ENCODE results near the gene CELF2.

CELF2 gene

GRCh38 chr10:11023009-11023953 lies 5.6 kb downstream of the CELF2 start:
- no peak for DNase-seq

DNA sequence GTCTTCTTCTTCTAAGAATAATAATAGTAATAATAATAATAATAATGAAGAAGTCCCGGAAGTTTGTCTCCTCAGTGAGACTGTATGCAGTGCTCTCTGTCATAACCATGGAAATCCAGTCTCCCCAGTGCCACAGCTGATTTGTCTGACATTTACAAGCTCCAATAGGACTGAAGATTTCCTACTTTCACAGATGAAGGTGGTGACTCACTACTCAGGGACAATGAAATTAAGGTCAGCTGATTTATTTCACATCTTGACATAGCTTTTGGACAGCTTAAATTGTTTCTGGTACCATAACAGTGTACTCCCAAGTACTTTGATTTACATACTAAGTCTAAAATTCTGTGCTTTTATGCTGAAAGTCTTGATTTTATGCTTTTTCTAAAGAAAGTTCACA lies 6.9 kb downstream of the CELF2 start:
- no peak for DNase-seq

DNA sequence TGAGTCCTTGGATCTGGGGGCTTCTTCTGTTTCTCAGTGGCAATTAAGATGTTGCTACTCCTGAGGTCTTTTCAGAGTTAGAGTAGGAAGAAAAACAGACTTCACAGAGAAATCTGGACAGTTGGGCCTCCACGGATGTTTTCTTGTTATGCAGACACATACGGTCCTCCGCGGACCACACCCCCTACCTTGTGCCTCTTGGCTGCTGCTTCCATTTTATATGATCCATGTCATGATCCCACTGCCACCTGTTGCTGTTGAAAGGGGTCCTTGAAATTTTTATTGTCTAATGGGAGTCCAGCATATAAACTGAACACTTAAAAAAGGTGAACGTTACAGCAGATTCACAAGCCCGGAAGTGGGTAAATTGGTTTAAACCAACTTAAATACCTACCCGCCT lies 8.3 kb downstream of the CELF2 start:
- DNase-seq = peak in 1 of 3 experiments; percentile 30

- DNase-seq = peak in 1 of 3 experiments; percentile 20
Measured at GRCh38 chr10:11026773-11027172, 9.1 kb downstream of the CELF2 start.

DNA sequence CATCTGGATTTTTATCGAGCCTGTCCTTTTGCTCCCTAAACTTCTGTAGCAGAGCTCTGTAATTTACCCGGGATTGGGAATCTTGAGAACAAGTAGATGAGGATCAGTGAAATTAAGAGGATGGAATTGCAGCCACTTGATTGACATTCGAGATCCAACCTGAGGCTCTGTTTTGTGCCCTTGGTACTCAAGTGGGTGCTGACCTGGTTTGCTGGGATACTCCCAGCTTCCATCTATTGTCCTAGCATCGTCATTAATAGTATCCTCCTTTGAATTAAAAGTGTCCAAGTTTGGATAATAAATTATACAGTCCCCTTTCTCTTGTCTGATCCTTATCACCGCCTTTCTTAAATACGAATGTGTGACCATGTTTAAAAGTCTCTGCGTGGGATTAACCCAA lies 17.1 kb downstream of the CELF2 start:
- no peak for DNase-seq

DNA sequence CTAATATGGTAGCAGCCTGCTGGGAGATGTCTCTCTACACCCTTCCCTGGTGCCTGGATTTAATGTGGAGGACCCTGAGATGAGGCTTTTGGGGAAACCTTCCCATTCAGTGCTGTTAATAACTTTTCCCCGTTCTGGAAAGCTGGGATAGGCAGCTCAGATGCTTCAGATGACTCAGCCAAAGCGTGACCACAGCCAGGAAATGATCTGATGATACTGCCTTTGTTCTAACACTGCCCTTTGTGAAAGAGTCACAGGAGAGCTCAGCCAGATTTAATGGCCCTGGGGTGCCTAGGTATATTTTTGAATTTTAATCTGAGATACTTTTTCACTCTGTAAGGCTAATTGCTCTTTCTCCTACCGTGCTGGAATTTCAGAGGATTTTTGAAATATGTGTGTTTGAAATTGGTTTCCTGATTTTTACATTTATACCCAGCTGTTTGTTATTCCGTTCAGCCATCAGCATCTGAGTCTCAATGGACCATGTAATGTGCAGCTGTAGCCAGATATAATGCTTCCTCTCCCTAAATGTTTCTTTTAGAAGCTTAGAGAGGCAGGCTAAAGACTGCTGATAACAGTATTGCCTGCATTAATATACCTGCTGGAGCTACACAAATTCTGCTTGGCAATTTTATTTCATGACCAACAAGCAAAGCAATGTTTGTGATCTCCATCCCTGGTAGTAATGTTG lies 17.8 kb downstream of the CELF2 start:
- DNase-seq = no peak

- DNase-seq = peak in 2 of 3 experiments; percentile 1 to 24
Measured at GRCh38 chr10:11036424-11037011, 18.8 kb downstream of the CELF2 start.

- no peak for DNase-seq
Measured at GRCh38 chr10:11037991-11038390, 20.3 kb downstream of the CELF2 start.

- DNase-seq = no peak
Measured at GRCh38 chr10:11042357-11042756, 24.7 kb downstream of the CELF2 start.

DNA sequence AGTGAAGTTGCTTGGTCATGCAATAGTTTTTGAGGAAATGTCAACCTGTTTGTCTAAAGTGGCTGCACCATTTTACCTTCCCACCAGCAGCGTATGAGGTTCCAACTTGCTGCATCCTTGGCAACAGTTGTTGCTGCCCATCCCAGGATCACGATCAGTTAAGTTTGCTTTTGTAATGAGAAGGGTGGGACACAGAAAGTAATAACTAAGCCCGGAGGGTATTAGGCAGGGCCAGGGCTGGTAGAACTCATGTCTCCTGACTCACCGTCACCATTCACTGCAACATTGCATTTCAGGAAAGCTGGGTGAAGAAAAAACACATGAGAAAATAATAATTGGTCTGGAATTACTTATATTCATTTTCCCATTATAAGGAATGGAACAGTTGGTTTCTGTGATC lies 25.4 kb downstream of the CELF2 start:
- DNase-seq = no peak

- DNase-seq = no peak
Measured at GRCh38 chr10:11043446-11044127, 25.9 kb downstream of the CELF2 start.

DNA sequence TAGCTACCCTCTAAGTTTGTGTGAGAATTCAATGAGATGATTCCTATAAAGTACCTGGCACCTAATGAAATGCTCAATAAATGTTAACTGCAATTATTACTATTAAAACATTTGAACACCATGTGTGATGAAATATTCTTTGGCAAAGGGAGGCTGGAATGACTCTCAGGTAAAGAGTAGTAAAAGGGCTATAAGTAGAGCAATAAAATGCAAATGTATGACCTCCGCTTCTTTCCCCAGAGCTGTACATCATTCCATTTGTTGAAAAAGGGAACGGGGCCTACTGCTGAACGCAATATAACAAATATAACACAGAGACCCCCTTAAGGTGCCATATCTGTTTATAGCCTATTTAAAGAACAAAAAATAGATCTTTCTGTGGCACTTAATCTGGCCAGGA lies 27.8 kb downstream of the CELF2 start:
- DNase-seq = no peak

DNA sequence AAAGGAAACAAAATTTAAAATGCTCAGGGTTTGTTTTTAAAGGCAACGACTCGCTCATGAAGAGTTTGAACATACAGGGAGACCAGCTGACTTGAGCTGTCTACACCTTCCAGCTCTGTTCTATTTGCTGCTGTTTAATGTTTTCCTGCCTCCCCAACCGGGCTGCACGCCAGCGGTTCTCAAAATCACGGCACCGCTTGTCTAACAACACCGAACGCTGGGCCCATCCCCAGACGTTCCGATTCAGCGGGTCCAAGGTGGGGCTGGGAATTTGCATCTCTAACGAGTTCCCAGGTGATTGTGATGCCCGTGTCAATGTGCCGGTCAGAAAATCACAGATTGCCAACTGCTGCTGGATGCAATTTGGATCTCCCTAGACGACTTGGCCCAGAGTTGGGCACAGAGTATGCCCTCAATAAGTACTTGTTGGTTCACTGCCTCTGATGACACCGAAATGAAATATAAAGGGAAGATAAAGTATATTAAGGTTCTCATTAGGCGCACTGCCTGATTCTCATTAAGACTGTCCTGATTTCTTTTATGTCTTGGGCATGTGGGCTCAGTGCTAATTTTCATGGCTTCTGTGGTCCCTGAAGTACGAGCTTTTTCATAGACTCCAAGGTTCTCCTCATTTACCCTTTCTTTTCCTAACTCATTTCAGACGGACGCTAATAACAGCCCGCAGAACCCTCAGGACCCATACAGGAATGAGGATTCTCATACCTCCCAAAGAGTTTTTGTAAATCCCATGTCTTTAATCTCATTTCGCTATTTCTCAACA lies 28.5 kb downstream of the CELF2 start:
- no peak for DNase-seq

DNA sequence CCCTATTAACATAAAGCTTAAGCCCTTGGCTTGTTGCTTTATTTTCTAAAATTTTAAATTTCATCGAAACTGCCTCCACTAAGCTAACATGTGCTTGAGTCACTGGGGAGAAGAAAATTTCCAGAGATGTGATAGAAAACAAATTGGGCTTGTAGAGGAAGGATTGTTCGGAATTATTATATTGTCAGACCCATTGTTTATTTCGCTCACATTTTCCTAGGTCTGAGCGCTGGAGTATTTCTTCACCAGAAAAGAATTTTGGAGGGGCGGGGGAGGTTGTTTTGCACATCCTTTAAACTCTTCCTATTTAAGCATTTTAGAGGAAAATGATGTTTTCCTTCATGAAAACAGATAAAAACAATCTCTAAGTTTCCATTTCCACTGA lies 29.1 kb downstream of the CELF2 start:
- DNase-seq = no peak

GRCh38 chr10:11048707-11049278 lies 31.1 kb downstream of the CELF2 start:
- DNase-seq = no peak

DNA sequence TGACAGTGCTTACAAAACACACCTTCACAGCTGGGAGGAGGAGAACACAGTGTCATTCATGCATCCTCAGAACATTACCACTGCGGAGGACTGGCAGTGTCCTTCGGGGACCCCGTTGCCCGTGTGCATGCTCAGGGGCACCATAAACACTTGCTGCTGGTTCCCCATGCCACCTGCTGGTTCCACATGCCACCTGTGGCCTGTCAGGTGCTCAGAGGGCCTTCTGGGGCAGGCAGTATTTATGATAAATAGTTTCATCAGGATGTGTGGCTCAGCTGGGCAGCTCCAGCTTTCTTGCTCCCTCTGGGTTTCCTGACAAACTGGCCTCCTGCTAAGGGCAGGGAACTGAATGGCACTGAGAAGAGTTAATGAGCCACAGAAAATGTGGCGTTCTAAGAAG lies 32.1 kb downstream of the CELF2 start:
- DNase-seq = no peak

GRCh38 chr10:11050301-11051287 lies 32.9 kb downstream of the CELF2 start:
- DNase-seq = no peak

- DNase-seq = no peak
Measured at GRCh38 chr10:11057018-11057417, 39.3 kb downstream of the CELF2 start.

- DNase-seq = no peak
Measured at GRCh38 chr10:11057448-11057847, 39.8 kb downstream of the CELF2 start.

DNA sequence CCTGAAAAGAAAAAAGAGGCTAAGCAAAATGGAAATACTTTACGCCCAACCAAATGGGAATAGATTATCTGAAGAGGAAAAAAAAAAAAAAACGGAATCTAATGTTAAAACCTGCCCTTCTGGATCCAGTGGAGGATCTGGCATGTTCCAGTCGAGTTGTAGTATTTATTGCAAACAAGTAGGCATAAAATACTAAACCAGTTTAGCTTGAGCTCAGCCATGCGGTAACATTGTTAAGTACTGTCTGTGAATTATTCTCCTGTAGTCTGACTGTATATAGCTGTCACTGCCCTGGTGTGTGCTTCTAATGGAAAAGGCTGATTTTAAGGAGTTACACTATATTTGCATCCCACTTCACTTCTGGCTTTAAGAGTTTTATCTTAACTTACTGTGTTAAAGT lies 40.3 kb downstream of the CELF2 start:
- DNase-seq = no peak

DNA sequence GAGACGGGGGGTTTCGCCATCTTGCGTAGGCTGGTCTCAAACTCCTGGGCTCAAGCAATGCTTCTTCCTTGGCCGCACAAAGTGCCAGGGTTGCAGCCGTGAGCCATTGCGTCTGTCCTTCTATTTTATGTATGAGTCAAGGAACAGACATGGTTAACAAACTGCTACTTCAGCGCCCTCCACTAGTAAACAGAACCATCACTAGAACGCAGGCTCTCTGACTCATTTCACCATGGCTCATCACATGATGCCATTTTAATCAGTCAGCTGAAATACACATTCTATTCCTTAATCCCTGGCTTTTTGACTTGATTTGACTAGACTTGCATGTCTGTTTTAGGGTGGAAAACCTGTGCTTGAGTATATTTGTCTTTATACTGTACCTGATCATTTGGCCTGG lies 41.3 kb downstream of the CELF2 start:
- DNase-seq = no peak

All from NCI-H1417 (cell line).